ENCODE data around the gene SORCS2. TPM values are rescaled to one million over a fixed set of nuclear protein-coding genes. Genes with fewer than 3 reads are reported as not detected.

Gene SORCS2
- total and polyA plus RNA-seq, 2 of the 13 experiments (the other 11 are each of a cell fraction or from before 2014, with no cell fraction given): 0.82 to 1.0 TPM

GRCh38 chr4:7366954-7367353 lies 174.6 kb downstream of the SORCS2 start:
- Histone ChIP-seq H3K27me3 (ENCODE audit: control insufficient read depth in 1 of 2, insufficient read depth in 2 of 2, low read length in 2 of 2) (peaks cover 2 to 48% of the 10 kb centered on the region in 2 experiments; a peak in 4 of 5 replicates), H2AFZ (ENCODE audit: low read length) (no peak overlapping the region), H3K9me3 (ENCODE audit: low read length) (no peaks in the 10 kb centered on the region), H4K20me1 (ENCODE audit: insufficient read depth, low read length) (no peaks in the 10 kb centered on the region), H3K27ac (ENCODE audit: extremely low read length, insufficient read depth, low read length) (no peak overlapping the region), H3K4me1 (ENCODE audit: insufficient read depth, low read length) (no peaks in the 10 kb centered on the region), H3K4me2 (ENCODE audit: low read depth, low read length) (no peak overlapping the region), H3K79me2 (ENCODE audit: insufficient read depth, low read length) (no peaks in the 10 kb centered on the region), H3K36me3 (replicated peaks in 1 of 2; ENCODE audit: control insufficient read depth in 1 of 2, insufficient read depth in 2 of 2, low read length in 2 of 2) (no peaks in the 10 kb centered on the region), H3K4me3 (replicated peaks in 1 of 3; ENCODE audit: insufficient read depth in 1 of 3, low read depth in 2 of 3, low read length in 3 of 3) (no peak overlapping the region), H3K9ac (ENCODE audit: insufficient read depth, low read depth, low read length) (no peak overlapping the region)
- in situ Hi-C loops (cut with HindIII; ENCODE audit: extremely low pct_ligation_motif_present, low pct_unique_long_range_greater_than_20kb): no loop called here
- no TSS peak for BruUV-seq (replicated peaks)
- FAIRE-seq (no peak), ATAC-seq (no peak), DNase-seq (ENCODE audit: low spot score) (no peak)
- 20% methylated on average over 4 of the region's 7 CpGs for WGBS (ENCODE audit: low lambda C conversion rate)
- TF ChIP-seq ZNF496 (CRISPR knock-in tag; IDR thresholded peaks at IDR 0.05; ENCODE audit: insufficient replicate concordance) (no peak), WIZ (CRISPR knock-in tag; IDR thresholded peaks at IDR 0.05) (no peak), SATB2 (CRISPR knock-in tag; IDR thresholded peaks at IDR 0.05) (no peak), MBNL3 (CRISPR knock-in tag; conservative IDR thresholded peaks at IDR 0.05) (no peak), ZNF234 (CRISPR knock-in tag; conservative IDR thresholded peaks at IDR 0.05) (no peak), MTA1 (CRISPR knock-in tag; IDR thresholded peaks at IDR 0.05; ENCODE audit: borderline replicate concordance) (no peak), HNRNPH1 (optimal IDR thresholded peaks at IDR 0.05; ENCODE audit: low read depth, low read length) (no peak), HHEX (CRISPR knock-in tag; IDR thresholded peaks at IDR 0.05) (no peak), NR2C2 (CRISPR knock-in tag; IDR thresholded peaks at IDR 0.05; ENCODE audit: borderline replicate concordance) (no peak), E2F2 (CRISPR knock-in tag; IDR thresholded peaks at IDR 0.05; ENCODE audit: borderline replicate concordance) (no peak), ZSCAN22 (CRISPR knock-in tag; IDR thresholded peaks at IDR 0.05) (no peak), ZNF674 (CRISPR knock-in tag; IDR thresholded peaks at IDR 0.05; ENCODE audit: low read depth) (no peak), ZNF691 (CRISPR knock-in tag; IDR thresholded peaks at IDR 0.05; ENCODE audit: borderline replicate concordance, low read depth) (no peak), ZNF629 (CRISPR knock-in tag; conservative IDR thresholded peaks at IDR 0.05) (no peak)
- intact Hi-C loops (cut with micrococcal nuclease; ENCODE audit: unreplicated experiment): no loop called here
- ChIA-PET CTCF (ENCODE audit: low intra/inter-chr PET ratio, low total read pairs) (no interaction called here), POLR2A (no interaction called here)
